HG03025 (cell line): ENCODE measurements around the gene SF3B2.

ENCODE experiments used
- ATAC-seq: cut with Tn5 transposase; IDR thresholded peaks from one replicate; pipeline ENCODE4 v1.9.1; 2021; ENCODE audit warnings: mild to moderate bottlenecking, moderate library complexity; ENCODE audit not compliant: unreplicated experiment, low FRiP score

The SF3B2 gene

GRCh38 chr11:66048547-66049323 is 3.4 kb upstream of the SF3B2 start, which contains the start of gene GAL3ST3:
GAL3ST3 (minus strand) TSS chr11:66049161; CDS start chr11:66045415, 3,746 bp downstream.
- no peak for ATAC-seq

DNA sequence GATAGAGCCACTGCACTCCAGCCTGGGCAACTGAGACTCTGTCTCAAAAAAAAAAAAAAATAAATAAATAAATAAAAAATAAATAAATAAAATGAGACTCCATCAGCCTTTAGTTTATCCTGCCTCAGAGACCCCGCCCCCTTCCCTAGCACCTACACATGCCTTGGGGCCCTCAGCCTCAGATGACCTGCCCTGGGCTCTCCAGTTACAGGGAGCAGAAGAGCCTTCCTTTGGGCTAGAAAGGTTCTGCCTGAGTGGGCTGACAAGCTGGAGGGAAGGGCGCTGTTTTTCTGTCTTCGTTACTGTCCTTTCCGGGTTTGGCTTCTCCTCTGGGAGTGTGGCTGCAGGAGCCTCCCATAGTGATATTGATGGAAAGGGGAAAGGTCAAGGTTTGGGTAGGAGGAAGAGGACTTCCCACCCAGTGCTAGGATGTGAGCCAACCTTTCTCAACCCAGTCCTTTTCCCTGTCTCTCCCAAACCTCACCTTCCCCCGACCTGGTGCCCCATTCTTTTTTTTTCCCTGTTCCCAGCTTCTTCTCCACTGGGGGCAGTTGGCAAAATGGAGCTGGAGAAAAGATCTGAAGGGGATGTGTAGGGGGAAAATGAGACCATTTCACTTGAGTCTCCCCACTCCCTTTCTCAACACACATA is 1.5 kb upstream of the SF3B2 start:
- no peak for ATAC-seq

DNA sequence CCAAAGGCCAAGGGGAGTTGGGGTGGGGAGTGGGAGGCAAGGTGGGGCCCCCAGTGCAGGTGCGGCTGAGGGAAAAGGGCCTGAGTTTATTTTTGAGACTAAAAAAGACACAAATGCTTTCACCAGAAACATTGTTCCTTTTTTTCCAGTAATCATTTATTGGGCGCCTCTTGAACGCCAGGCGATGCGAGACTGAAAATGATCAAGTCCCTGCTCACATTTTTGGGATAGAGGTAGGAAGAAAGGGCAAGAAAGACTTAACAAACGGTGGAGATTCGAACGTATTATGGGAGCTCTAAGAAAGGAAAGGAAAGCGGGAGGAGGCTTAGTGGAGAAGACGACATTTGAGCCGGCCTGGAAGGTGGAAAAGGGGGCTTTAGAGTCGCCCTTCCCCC is 796 bp upstream of the SF3B2 start:
- ATAC-seq = no peak

GRCh38 chr11:66052664-66052982 is 459 bp downstream of the SF3B2 start:
- no peak for ATAC-seq

DNA sequence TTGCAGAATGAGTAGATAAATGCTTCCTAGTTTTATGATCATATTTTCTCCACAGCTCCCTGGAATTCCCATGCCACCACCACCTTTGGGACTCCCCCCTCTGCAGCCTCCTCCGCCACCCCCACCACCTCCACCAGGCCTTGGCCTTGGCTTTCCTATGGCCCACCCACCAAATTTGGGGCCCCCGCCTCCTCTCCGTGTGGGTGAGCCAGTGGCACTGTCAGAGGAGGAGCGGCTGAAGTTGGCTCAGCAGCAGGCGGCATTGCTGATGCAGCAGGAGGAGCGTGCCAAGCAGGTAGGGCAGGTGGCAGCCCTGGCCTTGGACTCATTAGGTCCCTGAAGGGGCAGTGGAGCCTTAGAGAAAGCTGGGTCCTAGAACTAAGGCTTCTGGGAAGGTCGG is 2.9 kb downstream of the SF3B2 start:
- ATAC-seq = no peak

DNA sequence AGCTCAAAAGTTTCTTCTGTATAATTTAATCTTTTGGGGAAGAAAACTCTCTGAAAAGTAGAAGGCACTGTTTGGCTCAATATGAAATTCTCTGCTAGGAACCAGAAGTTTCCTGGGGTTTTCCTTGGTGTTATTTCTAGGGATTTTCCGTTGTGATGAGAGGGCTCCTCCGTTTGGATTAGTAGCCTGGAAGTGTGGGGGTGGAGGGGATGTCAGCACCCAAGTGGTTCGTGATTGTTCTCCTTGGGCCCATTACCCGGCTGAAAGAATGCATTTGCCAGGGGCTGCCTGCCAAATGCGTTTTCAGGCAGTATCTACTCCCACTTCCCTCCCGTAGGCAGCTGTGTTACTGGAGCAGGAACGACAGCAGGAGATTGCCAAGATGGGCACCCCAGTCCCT is 4.3 kb downstream of the SF3B2 start:
- no peak for ATAC-seq

DNA sequence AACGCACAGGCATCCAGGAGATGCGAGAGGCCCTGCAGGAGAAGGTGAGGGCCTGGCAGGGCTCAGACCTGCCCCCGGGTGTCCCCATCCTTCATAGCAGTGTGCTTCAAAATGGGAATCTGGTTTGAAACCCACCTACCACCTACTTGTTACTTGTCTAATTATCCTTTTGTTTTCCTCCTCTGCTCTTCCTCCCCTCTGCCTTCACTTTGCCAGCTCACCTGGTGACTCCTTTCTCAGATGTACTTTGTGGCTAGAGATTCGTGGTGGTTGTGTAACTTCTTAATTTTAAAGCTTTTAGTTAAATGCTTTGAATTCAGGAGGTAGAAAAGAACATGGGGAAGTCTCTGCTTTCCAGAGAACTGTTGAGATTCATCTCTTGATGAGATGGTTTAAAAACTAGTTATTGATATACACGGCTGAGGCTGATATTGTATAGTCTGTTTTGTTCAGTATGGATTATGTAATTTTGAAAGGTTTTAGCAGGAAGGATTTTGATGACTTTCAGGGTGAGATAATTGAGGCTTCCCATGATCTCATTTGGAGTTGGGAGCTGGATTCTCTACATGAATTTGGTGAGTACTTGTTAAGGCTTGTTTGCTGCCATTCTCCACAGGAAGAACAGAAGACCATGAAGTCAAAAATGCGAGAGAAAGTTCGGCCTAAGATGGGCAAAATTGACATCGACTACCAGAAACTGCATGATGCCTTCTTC is 8.0 kb downstream of the SF3B2 start:
- no peak for ATAC-seq

DNA sequence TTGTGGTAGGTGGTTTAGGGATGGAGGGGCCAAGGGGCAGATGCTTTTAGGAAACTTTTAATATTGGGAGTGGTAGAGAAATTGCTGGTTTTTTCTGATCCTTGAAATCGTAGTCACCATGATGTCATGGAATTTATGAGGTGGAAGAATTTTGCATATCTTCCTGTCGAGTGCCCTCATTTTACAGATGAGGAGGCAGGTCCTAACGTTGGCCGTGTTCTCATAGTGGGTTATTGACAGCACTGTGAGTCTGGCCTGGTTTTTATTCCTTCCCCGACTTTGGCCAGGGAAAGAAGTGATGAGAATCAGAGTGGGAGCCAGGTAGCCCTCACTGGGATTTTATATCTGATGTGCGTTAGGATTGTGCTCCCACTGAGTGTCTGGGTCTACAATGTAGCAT is 9.1 kb downstream of the SF3B2 start:
- ATAC-seq = no peak

GRCh38 chr11:66062408-66062807 is 10.2 kb downstream of the SF3B2 start:
- ATAC-seq = no peak

DNA sequence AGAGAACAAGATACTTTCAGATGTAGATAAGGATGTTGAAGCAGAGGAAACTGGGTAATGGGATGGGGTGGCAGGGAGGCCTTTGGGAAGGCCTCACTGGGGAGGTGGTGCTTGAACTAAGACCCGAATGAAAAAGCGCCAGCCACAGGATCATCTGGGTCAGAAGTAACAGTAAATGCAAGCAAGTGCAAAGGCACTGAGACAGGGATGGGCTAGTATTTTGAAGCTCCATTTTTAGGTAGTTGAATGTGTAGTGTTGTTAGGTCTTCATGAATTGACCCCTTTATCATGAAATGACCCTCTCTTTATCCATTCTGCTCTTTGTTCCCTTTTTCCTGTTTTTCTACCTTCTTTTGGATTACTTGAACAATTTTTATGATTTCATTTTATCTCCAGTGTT is 11.7 kb downstream of the SF3B2 start:
- no peak for ATAC-seq

GRCh38 chr11:66064571-66064970 is 12.4 kb downstream of the SF3B2 start:
- no peak for ATAC-seq

DNA sequence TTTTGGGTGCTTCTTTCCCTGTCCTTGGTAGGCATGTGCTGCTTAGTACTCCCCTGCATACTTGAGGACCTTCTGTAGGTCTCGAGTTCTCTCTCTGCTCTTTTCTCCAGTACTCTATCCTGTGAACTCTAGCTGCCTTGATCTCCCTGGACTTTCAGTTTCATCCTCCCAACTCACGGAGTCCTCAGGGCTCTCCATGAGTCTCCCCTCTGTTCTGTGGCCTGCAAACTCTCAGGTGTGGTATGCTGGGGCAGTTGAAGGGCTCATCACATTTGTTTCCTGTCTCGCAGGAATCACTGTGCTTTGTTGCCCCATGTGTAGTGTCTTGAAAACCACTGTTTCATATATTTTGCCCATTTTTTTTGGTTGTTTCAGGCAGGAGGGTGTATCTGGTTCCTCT is 14.6 kb downstream of the SF3B2 start:
- ATAC-seq = no peak

- no peak for ATAC-seq
Observed at GRCh38 chr11:66067640-66068039, 15.5 kb downstream of the SF3B2 start.

GRCh38 chr11:66068154-66068821 is 16.1 kb downstream of the SF3B2 start:
- ATAC-seq = no peak

- no peak for ATAC-seq
Observed at GRCh38 chr11:66068923-66069714, 17.0 kb downstream of the SF3B2 start.

DNA sequence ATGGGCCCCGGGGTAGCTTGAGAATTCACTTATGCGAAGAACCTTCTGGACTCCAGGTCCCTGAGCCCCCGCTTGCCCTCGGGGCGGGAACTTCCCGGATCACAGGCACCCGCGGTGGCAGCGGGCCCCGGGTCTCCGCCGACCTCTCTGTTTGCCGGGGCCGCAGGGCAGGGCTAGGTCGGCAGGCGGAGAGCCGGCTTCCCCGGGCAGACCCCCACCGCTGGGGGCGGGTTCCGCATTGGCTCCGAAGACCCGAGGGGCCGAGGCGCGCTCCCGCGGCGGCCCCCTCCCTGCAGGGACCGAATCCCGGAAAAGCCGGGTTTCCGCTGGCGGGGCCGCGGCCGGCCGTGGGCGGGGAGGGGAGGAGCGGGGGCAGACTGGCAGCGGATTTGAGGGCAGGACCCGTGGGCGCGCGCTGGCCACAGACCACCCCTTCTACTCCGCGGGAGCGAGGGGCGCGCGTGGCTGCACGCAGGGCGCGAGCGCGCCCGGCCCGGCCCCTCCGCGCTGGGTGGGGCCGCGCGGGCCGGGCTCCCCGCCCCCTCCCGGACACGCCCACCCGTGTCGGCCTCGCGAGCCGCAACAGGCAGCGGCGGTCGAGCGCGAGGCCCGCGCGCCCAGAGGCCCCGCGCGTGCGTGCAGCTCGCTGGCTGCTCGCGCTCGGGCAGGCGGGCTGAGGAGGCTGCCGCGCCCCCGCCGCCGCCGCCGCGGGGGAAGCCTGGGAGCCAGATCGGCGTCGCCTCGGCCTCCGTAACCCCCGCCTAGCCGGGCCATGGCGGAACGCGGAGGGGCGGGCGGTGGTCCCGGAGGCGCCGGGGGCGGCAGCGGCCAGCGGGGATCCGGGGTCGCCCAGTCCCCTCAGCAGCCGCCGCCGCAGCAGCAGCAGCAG is 17.8 kb downstream of the SF3B2 start, which contains the start of gene PACS1:
Gene PACS1, plus strand, starts transcription at position 558 of the 889 bp plus-strand sequence. Its CDS starts 215 bp downstream, at position 773.
- ATAC-seq = peak; percentile 33

- peak; percentile 12 for ATAC-seq
Observed at GRCh38 chr11:66070604-66071380, 18.6 kb downstream of the SF3B2 start.

DNA sequence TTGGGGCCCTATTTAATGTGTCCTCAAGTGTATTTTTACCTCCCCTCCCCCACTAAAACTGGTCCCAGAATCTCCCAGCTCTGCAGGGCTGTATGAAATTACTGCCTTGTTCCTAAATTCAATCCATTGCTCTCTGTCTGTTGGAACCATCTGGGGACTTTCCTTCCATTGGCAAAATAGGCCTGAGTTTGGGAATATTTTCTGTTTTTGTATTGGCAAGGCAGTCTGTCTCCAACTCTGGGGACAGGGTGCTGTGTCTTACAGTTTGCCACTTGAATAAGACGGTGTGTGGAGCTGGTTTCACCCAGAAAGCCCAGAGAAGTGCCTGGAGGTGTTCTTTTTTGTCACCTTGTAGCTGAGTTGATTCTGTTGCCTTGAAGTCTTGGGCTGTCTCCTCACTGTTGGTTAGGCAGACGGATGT is 19.2 kb downstream of the SF3B2 start:
- ATAC-seq = no peak
